ENCODE results near the gene CCDC85B.
A peak's percentile ranks its signal among the peaks of the same experiment; 100 is the strongest.

GRCh38 chr11:65890324-65891218 lies at the start of gene CCDC85B:
- peak in 3 of 5 experiments; percentile 11 to 48 (median 31) for TF ChIP-seq CTCF (IDR thresholded peaks at IDR 0.05)
- no peak for TF ChIP-seq EP300 (IDR thresholded peaks at IDR 0.05; ENCODE audit: low read depth)
- peak; percentile 86 to 97 (median 95) for TF ChIP-seq POLR2AphosphoS5 (IDR thresholded peaks at IDR 0.05)
- peak; percentile 81 for TF ChIP-seq POLR2A (IDR thresholded peaks at IDR 0.05)
